Activated B cell treated with CpG ODN at 0.5 μM for 24 hours (primary cell): Measurements from ENCODE around the gene PRDM5. TPM values are rescaled to one million over a fixed set of nuclear protein-coding genes. Genes with fewer than 3 reads are reported as not detected.

Experiments
- ATAC-seq: fragments of 200-7000 bp; cut with Tn5 transposase; one replicate; pipeline ENCODE4 v1.10.0; 2021; ENCODE audit warnings: low read depth, mild to moderate bottlenecking, moderate library complexity
- CTCF ChIA-PET: fragments of 350-600 bp; sonication (Branson Sonifier 250); formaldehyde crosslinking; loops from one replicate; lab custom pipeline; 2021; ENCODE audit warnings: antibody characterized with exemption; lab: Charles Lee
- POLR2A ChIA-PET: fragments of 350-600 bp; sonication (Branson Sonifier 250); formaldehyde crosslinking; loops from one replicate; lab custom pipeline; 2021; ENCODE audit warnings: antibody characterized with exemption; lab: Charles Lee
- DNase-seq: peaks from one replicate; pipeline ENCODE4 v3.0.0; 2022
- H3K27ac Mint-ChIP-seq: one replicate; pipeline ENCODE4 v1.8.0; 2020; ENCODE audit warnings: mixed read lengths
- H3K27me3 Mint-ChIP-seq: one replicate; pipeline ENCODE4 v1.8.0; 2021; ENCODE audit warnings: mixed read lengths
- H3K36me3 Mint-ChIP-seq: one replicate; pipeline ENCODE4 v1.8.0; 2021; ENCODE audit warnings: low read depth, mixed read lengths
- H3K4me1 Mint-ChIP-seq: one replicate; pipeline ENCODE4 v1.8.0; 2021; ENCODE audit warnings: mixed read lengths
- H3K4me3 Mint-ChIP-seq: one replicate; pipeline ENCODE4 v1.8.0; 2020; ENCODE audit warnings: mild to moderate bottlenecking, mixed read lengths
- H3K9me3 Mint-ChIP-seq: one replicate; pipeline ENCODE4 v1.8.0; 2020; ENCODE audit warnings: mixed read lengths
- CTCF ChIP-seq: fragments of 200-600 bp; IDR thresholded peaks from one replicate; pipeline ENCODE4 v1.8.0; 2022; ENCODE audit warnings: antibody characterized with exemption, mild to moderate bottlenecking
- intact Hi-C: fragments of 100-400 bp; cut with micrococcal nuclease; formaldehyde crosslinking; loops from one replicate; pipeline ENCODE4 v1.15.1; 2024
- total RNA-seq: library from RNA; stranded (reverse); gene quantifications from 2 replicates; pipeline ENCODE4 v1.2.3, GENCODE V29; 2022

Gene PRDM5
- total RNA-seq, 1 donor from 2014 or later: not detected

- POLR2A ChIA-PET: no interaction called here
- no peak for TF ChIP-seq CTCF
- Mint-ChIP-seq H3K36me3 (no peaks in the 10 kb centered on the region), H3K27ac (no peak overlapping the region), H3K27me3 (no peaks in the 10 kb centered on the region), H3K4me3 (no peak overlapping the region), H3K9me3 (no peaks in the 10 kb centered on the region), H3K4me1 (no peaks in the 10 kb centered on the region)
- CTCF ChIA-PET: no interaction called here
- ATAC-seq: no peak
- DNase-seq: no peak
- intact Hi-C loops: no loop called here
Measured at GRCh38 chr4:120733054-120733453, 189.5 kb downstream of the PRDM5 start.

GRCh38 chr4:120731561-120731960, 191.0 kb downstream of the PRDM5 start:
- Mint-ChIP-seq H3K9me3 (no peaks in the 10 kb centered on the region), H3K27me3 (no peaks in the 10 kb centered on the region), H3K4me3 (no peak overlapping the region), H3K27ac (no peak overlapping the region), H3K36me3 (no peaks in the 10 kb centered on the region), H3K4me1 (no peaks in the 10 kb centered on the region)
- POLR2A ChIA-PET: no interaction called here
- intact Hi-C loops: no loop called here
- ATAC-seq (no peak), DNase-seq (no peak)
- CTCF ChIA-PET: no interaction called here
- no peak for TF ChIP-seq CTCF

- Mint-ChIP-seq H3K27ac (no peak overlapping the region), H3K9me3 (no peaks in the 10 kb centered on the region), H3K27me3 (no peaks in the 10 kb centered on the region), H3K4me3 (no peak overlapping the region), H3K36me3 (no peaks in the 10 kb centered on the region), H3K4me1 (no peaks in the 10 kb centered on the region)
- CTCF ChIA-PET: no interaction called here
- POLR2A ChIA-PET: no interaction called here
- no peak for TF ChIP-seq CTCF
- DNase-seq: no peak
- intact Hi-C loops: no loop called here
- no peak for ATAC-seq
Measured at GRCh38 chr4:120730777-120731320, 191.7 kb downstream of the PRDM5 start.

- no peak overlapping the region for H3K4me3 Mint-ChIP-seq
- no peak for DNase-seq
- ATAC-seq: no peak
- no peaks in the 10 kb centered on the region for H3K36me3 Mint-ChIP-seq
- H3K27ac Mint-ChIP-seq: no peak overlapping the region
- intact Hi-C loops: no loop called here
- no peaks in the 10 kb centered on the region for H3K4me1 Mint-ChIP-seq
- ChIA-PET CTCF (no interaction called here), POLR2A (no interaction called here)
- TF ChIP-seq CTCF: no peak
- H3K9me3 Mint-ChIP-seq: no peaks in the 10 kb centered on the region
- H3K27me3 Mint-ChIP-seq: no peaks in the 10 kb centered on the region
Measured at GRCh38 chr4:120728892-120729675, 193.4 kb downstream of the PRDM5 start.

- DNase-seq: no peak
- Mint-ChIP-seq H3K4me3 (no peak overlapping the region), H3K27ac (no peak overlapping the region), H3K9me3 (no peaks in the 10 kb centered on the region), H3K4me1 (no peaks in the 10 kb centered on the region), H3K36me3 (no peaks in the 10 kb centered on the region), H3K27me3 (no peaks in the 10 kb centered on the region)
- intact Hi-C loops: no loop called here
- TF ChIP-seq CTCF: no peak
- POLR2A ChIA-PET: no interaction called here
- CTCF ChIA-PET: no interaction called here
- no peak for ATAC-seq
Measured at GRCh38 chr4:120725639-120726580, 196.6 kb downstream of the PRDM5 start.
